H7 (cell line): ENCODE data around the gene TWIST1. TPM values are rescaled to one million over a fixed set of nuclear protein-coding genes. Genes with fewer than 3 reads are reported as not detected.

Experiments
- DNase-seq: peaks from one replicate; pipeline ENCODE4 v3.0.0; 2012
- H3K27me3 ChIP-seq: 2 replicates; pipeline ENCODE4 v1.6.0; 2011; ENCODE audit warnings: mild to moderate bottlenecking, low read length; ENCODE audit not compliant: control insufficient read depth, insufficient read depth
- H3K36me3 ChIP-seq: replicated peaks from 2 replicates; pipeline ENCODE4 v1.5.1; 2011; ENCODE audit warnings: low read length; ENCODE audit not compliant: control insufficient read depth, insufficient read depth
- H3K4me3 ChIP-seq: 2 replicates; pipeline ENCODE4 v1.5.1; 2011; ENCODE audit warnings: low read depth, mild to moderate bottlenecking, control low read depth, low read length, moderate library complexity; ENCODE audit not compliant: insufficient read depth
- total RNA-seq: library from RNA; depleted of rRNA; stranded (reverse); fragments of >200 nt; shearing (Covaris generic); gene quantifications from 2 replicates; pipeline ENCODE4 v1.2.3, GENCODE V29; 2014; rRNA removed

The TWIST1 gene
- total RNA-seq, 1 experiment from 2014 or later = 2.3 TPM

DNA sequence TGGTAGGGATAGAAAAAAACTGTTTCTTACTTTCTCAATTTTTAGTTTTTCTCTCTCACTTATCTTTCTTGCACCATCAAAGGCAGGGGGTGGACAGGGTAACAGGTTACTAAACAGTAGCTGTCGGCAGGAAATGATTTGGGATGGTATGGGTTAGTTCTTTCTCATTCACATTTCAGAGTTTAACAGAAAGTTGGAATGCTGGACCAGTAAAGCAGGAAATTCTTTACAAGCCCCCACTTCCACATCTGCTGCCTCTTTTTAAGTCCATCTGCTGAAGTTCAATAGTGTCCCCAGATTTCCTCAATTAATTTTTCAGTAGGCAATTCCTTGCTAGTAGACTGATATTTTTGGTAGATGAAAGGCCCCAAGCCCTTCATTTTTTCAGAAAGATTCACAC is 23.3 kb downstream of the TWIST1 start:
- Histone ChIP-seq H3K4me3 (no peak overlapping the region), H3K36me3 (no peaks in the 10 kb centered on the region)
- DNase-seq = no peak

DNA sequence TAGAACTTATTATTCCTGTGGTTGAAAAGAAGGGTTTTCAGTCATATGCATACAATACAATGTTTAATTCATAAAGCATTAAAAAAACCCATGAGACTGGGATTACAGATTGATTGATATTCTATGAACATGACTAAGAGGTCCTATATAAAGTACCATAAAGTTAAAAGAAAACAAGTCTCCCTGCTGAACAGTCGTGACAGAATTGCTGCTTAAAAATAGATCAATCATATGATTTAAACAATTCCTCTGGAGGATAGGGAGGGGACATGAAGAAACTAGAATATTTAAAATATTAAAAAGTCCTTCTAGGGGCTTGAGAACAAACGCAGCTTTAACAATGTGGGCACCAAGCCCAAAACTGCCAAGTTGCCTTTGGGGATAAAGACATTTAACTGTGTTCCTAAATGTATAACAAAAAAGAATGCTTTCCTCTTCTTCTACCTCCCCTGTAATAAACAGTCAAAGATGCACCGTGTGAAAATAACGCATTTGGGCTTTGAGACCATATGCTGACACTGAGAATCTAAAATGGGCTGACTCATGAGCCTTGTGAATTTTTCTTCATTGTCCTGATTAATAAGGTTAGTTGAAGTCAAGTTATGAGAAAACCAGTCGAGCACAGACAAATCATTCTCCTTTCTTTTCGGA is 25.8 kb downstream of the TWIST1 start:
- Histone ChIP-seq H3K36me3 (no peaks in the 10 kb centered on the region), H3K4me3 (no peak overlapping the region), H3K27me3 (no peaks in the 10 kb centered on the region)
- no peak for DNase-seq

More for the DNA sequence above, 23.3 kb downstream of the TWIST1 start:
- H3K27me3 ChIP-seq = no peaks in the 10 kb centered on the region

DNA sequence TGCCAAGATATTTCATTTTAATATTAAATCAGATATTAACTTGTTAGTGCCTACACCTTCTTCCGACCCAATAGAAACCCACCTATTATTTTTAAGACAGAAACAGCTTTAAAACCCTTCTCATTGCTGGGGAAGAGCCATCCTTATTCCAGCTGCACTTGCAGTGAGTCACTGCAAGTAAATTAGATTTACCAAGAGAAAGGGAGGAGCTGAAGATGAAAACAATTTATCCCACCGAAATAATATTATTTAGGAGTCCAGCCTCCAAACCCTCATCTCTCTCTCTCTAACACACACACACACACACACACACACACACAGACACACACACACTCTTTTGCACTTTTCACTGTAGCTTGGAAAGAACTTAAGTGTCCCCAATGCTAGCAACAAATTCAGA is 26.9 kb downstream of the TWIST1 start:
- no peak overlapping the region for H3K4me3 ChIP-seq
- H3K36me3 ChIP-seq = no peaks in the 10 kb centered on the region
- DNase-seq = no peak
- no peaks in the 10 kb centered on the region for H3K27me3 ChIP-seq

DNA sequence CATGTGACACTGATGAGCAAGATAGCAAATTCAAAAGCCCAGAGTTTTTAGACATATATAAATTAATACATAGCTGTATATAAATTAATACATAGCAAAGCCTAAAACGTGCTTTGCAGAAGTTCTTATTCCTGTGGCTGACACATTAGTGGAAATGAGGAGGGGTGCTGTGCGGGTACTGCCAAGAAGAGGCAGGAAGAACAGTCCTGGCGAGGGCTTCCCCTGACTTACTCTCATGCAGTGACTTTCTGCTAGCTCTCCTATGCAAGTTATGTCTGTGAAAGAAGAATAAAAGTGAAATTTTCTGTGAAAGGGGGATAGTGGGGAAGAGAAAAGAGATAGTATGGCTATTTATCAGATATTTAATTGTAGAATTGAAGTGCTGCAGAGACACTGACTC is 27.6 kb downstream of the TWIST1 start:
- H3K27me3 ChIP-seq = no peaks in the 10 kb centered on the region
- no peak for DNase-seq
- no peaks in the 10 kb centered on the region for H3K36me3 ChIP-seq
- H3K4me3 ChIP-seq = no peak overlapping the region

DNA sequence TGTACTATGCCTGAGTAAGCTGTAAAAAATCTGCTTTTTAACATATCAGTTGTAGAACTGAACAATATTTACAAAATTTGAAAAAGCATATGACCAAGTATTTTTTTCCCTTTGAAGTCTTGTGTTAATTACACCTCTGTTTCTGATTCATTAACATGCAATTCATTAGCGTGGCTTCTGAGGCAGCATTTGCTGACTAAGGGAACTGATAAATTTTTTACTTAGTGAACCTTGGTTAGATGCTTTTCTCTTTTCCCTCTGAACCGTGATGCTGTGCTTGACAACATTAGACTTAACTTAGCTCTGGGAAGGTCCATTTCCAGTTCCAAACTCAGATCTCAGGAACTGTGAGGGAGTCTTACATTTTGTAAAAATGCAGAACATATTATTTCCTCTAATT is 28.1 kb downstream of the TWIST1 start:
- Histone ChIP-seq H3K36me3 (no peaks in the 10 kb centered on the region), H3K4me3 (no peak overlapping the region), H3K27me3 (no peaks in the 10 kb centered on the region)

DNA sequence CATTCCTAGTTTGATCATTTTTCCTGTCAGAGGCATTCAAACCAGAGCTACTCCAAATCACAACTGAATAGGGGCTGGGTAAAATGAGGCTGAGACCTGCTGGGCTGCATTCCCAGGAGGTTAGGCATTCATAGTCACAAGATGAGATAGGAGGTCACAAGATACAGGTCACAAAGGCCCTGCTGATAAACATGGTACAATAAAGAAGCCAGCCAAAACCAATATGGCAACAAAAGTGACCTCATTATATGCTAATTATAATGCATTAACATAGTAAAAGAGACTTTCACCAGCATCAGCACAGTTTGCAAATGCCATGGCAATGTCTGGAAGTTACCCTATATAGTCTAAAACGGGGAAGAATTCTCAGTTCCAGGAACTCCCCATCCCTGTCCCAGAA is 37.3 kb downstream of the TWIST1 start:
- Histone ChIP-seq H3K4me3 (no peak overlapping the region), H3K36me3 (no peaks in the 10 kb centered on the region), H3K27me3 (no peaks in the 10 kb centered on the region)
- DNase-seq = no peak

More for the DNA sequence above, 28.1 kb downstream of the TWIST1 start:
- DNase-seq = no peak

DNA sequence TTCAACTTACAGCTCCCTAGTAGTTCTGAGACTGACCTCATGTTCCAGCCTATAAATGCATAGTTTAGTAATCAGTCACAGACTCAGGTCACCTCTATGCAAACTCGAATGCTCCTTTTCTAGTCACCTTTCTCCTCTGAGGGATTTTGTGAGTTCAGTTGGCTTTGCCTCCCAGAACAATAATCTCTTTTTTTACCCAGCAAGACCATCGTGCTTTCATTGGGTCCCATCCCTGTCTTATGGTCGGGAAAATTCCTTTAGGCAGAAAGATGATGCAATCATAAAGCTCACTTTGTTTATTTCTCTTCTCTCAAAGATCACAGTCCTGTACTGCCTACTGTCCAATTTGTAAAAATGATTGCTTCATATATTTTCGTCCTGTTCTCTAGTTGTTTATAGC is 38.4 kb downstream of the TWIST1 start:
- Histone ChIP-seq H3K27me3 (no peaks in the 10 kb centered on the region), H3K36me3 (no peaks in the 10 kb centered on the region), H3K4me3 (no peak overlapping the region)
- DNase-seq = no peak

DNA sequence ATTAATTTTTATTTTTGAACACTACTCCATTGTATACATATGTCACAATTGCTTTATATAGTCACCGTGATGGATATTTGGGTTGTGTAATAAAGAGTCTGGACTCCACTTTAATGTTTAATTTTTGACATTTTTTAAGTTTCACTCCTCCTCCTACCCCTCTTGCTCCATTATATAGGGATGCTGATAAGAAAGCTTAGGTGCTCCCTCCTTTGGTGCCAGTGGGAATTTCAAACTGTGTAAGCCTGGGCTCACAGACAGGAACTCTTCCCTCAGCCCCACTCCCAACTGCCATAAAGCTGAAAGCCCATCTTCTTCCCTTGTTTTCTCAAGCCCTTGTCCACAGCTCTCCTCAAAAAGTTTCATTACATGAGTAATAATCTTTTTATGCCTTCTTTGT is 47.6 kb downstream of the TWIST1 start:
- Histone ChIP-seq H3K4me3 (no peak overlapping the region), H3K27me3 (no peaks in the 10 kb centered on the region), H3K36me3 (no peaks in the 10 kb centered on the region)
- no peak for DNase-seq

DNA sequence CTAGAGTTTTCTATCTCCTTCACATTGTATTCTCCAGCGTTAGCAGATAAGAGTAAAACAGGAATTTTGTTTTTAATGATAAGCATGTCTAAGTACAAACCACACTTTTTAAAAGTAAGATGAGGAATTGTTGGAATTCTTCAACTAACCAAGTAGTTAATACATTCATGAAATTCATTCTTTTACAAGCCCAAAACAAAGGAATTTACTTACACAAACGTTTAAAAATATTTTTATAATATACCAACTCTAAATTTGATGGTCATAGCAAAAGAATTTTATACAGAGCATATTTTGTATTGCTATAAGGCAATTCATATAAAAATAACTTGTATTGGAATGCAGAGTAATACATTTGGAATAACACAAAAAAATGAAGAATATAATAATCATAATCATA is 51.3 kb downstream of the TWIST1 start:
- Histone ChIP-seq H3K27me3 (no peaks in the 10 kb centered on the region), H3K36me3 (no peaks in the 10 kb centered on the region), H3K4me3 (no peak overlapping the region)
- no peak for DNase-seq

Other genes starting within 250 kb of the TWIST1 start
- not detected in 2 replicates for gene FERD3L, start 27.8 kb upstream of the TWIST1 start, total RNA-seq